Activated B cell treated with CpG ODN at 0.5 μM for 24 hours (primary cell): ENCODE results near the gene STK38. TPM values are rescaled to one million over a fixed set of nuclear protein-coding genes. Genes with fewer than 3 reads are reported as not detected.
A peak's percentile ranks its signal among the peaks of the same experiment; 100 is the strongest.

Experiments
- ATAC-seq: fragments of 200-7000 bp; cut with Tn5 transposase; one replicate; pipeline ENCODE4 v1.10.0; 2021; ENCODE audit warnings: low read depth, mild to moderate bottlenecking, moderate library complexity
- CTCF ChIA-PET: fragments of 350-600 bp; sonication (Branson Sonifier 250); formaldehyde crosslinking; loops from one replicate; lab custom pipeline; 2021; ENCODE audit warnings: antibody characterized with exemption; lab: Charles Lee
- POLR2A ChIA-PET: fragments of 350-600 bp; sonication (Branson Sonifier 250); formaldehyde crosslinking; loops from one replicate; lab custom pipeline; 2021; ENCODE audit warnings: antibody characterized with exemption; lab: Charles Lee
- DNase-seq: peaks from one replicate; pipeline ENCODE4 v3.0.0; 2022
- H3K27ac Mint-ChIP-seq: one replicate; pipeline ENCODE4 v1.8.0; 2020; ENCODE audit warnings: mixed read lengths
- H3K27me3 Mint-ChIP-seq: one replicate; pipeline ENCODE4 v1.8.0; 2021; ENCODE audit warnings: mixed read lengths
- H3K36me3 Mint-ChIP-seq: one replicate; pipeline ENCODE4 v1.8.0; 2021; ENCODE audit warnings: low read depth, mixed read lengths
- H3K4me1 Mint-ChIP-seq: one replicate; pipeline ENCODE4 v1.8.0; 2021; ENCODE audit warnings: mixed read lengths
- H3K4me3 Mint-ChIP-seq: one replicate; pipeline ENCODE4 v1.8.0; 2020; ENCODE audit warnings: mild to moderate bottlenecking, mixed read lengths
- H3K9me3 Mint-ChIP-seq: one replicate; pipeline ENCODE4 v1.8.0; 2020; ENCODE audit warnings: mixed read lengths
- CTCF ChIP-seq: fragments of 200-600 bp; IDR thresholded peaks from one replicate; pipeline ENCODE4 v1.8.0; 2022; ENCODE audit warnings: antibody characterized with exemption, mild to moderate bottlenecking
- intact Hi-C: fragments of 100-400 bp; cut with micrococcal nuclease; formaldehyde crosslinking; loops from one replicate; pipeline ENCODE4 v1.15.1; 2024
- total RNA-seq: library from RNA; stranded (reverse); gene quantifications from 2 replicates; pipeline ENCODE4 v1.2.3, GENCODE V29; 2022

Gene STK38
- total RNA-seq, 1 donor from 2014 or later, result 26.1 TPM

GRCh38 chr6:36445621-36446020, 101.7 kb downstream of the STK38 start:
- peaks cover 56% of the 10 kb centered on the region for H3K4me1 Mint-ChIP-seq

GRCh38 chr6:36444470-36444869, 102.8 kb downstream of the STK38 start:
- ChIA-PET CTCF (no interaction called here), POLR2A (interaction anchor here (0.5 kb wide), 1 partner anchor 12 kb away, joined by 10 read pairs; no protein-coding TSS in a partner anchor)
- Mint-ChIP-seq H3K4me1 (peaks cover 50% of the 10 kb centered on the region), H3K4me3 (peak overlapping the region; percentile 98), H3K27me3 (no peaks in the 10 kb centered on the region), H3K36me3 (peaks cover 27% of the 10 kb centered on the region), H3K9me3 (no peaks in the 10 kb centered on the region), H3K27ac (peak overlapping the region; percentile 92)
- intact Hi-C loops, result loop anchor here (5.0 kb wide), 2 partner anchors 313 to 563 kb away; partner anchors contain the start of gene FGD2
- ATAC-seq, result no peak
- DNase-seq, result no peak
- no peak for TF ChIP-seq CTCF

More at GRCh38 chr6:36445621-36446020, 101.7 kb downstream of the STK38 start:
- Mint-ChIP-seq H3K27ac (peak overlapping the region; percentile 42), H3K9me3 (no peaks in the 10 kb centered on the region), H3K36me3 (peaks cover 30% of the 10 kb centered on the region), H3K27me3 (no peaks in the 10 kb centered on the region), H3K4me3 (peak overlapping the region; percentile 29)
- ATAC-seq, result no peak
- POLR2A ChIA-PET, result interaction anchor here (0.6 kb wide), 2 partner anchors 607 to 763 kb away, joined by 4 to 9 read pairs; no protein-coding TSS in a partner anchor
- TF ChIP-seq CTCF, result no peak
- intact Hi-C loops, result no loop called here
- DNase-seq, result no peak
- CTCF ChIA-PET, result interaction anchor here (1.5 kb wide), 1 partner anchor 22 kb away, joined by 3 read pairs; no protein-coding TSS in a partner anchor

Other genes with a start within 250 kb of the STK38 start
- gene BNIP5, start 210.6 kb downstream of the STK38 start, total RNA-seq, result 0.10 and 0.11 TPM in 2 replicates
- 0.24 and 0.51 TPM in 2 replicates for gene ETV7, start 159.8 kb downstream of the STK38 start, total RNA-seq
- gene PXT1, start 104.6 kb downstream of the STK38 start, total RNA-seq, result 0.11 and 0.22 TPM in 2 replicates
- gene KCTD20, start 104.5 kb downstream of the STK38 start, total RNA-seq, result 45.5 and 48.1 TPM in 2 replicates
- 421 and 494 TPM in 2 replicates for gene SRSF3, start 46.9 kb upstream of the STK38 start, total RNA-seq
- 46.9 and 50.4 TPM in 2 replicates for gene CDKN1A, start 131.2 kb upstream of the STK38 start, total RNA-seq
- 0.20 TPM in 1 of 2 replicates, not detected in the other for gene RAB44, start 150.3 kb upstream of the STK38 start, total RNA-seq